GM18909 (cell line): ENCODE data around the gene UROC1.

Experiments used
- ATAC-seq: cut with Tn5 transposase; IDR thresholded peaks from one replicate; pipeline ENCODE4 v1.9.1; 2021; ENCODE audit warnings: mild to moderate bottlenecking; ENCODE audit not compliant: unreplicated experiment, poor library complexity

The UROC1 gene

GRCh38 chr3:126467611-126467955 lies 50.0 kb downstream of the UROC1 start:
- ATAC-seq, result no peak

GRCh38 chr3:126466886-126467610 lies 50.5 kb downstream of the UROC1 start:
- no peak for ATAC-seq

- ATAC-seq, result no peak
Measured at GRCh38 chr3:126465928-126466544, 51.5 kb downstream of the UROC1 start.

GRCh38 chr3:126464997-126465396 lies 52.6 kb downstream of the UROC1 start:
- no peak for ATAC-seq

- ATAC-seq, result no peak
Measured at GRCh38 chr3:126464494-126464893, 53.1 kb downstream of the UROC1 start.

GRCh38 chr3:126464093-126464492 lies 53.5 kb downstream of the UROC1 start:
- no peak for ATAC-seq

GRCh38 chr3:126463521-126463920 lies 54.1 kb downstream of the UROC1 start:
- no peak for ATAC-seq

- ATAC-seq, result no peak
Measured at GRCh38 chr3:126461450-126462070, 56.0 kb downstream of the UROC1 start.

GRCh38 chr3:126460381-126460780 lies 57.2 kb downstream of the UROC1 start:
- no peak for ATAC-seq

- ATAC-seq, result no peak
Measured at GRCh38 chr3:126459763-126460127, 57.8 kb downstream of the UROC1 start.

- no peak for ATAC-seq
Measured at GRCh38 chr3:126459111-126459762, 58.3 kb downstream of the UROC1 start.

GRCh38 chr3:126456766-126457388 lies 60.7 kb downstream of the UROC1 start:
- no peak for ATAC-seq

GRCh38 chr3:126456211-126456610 lies 61.4 kb downstream of the UROC1 start:
- ATAC-seq, result no peak

- ATAC-seq, result no peak
Measured at GRCh38 chr3:126454437-126455198, 63.0 kb downstream of the UROC1 start.

- no peak for ATAC-seq
Measured at GRCh38 chr3:126454025-126454424, 63.5 kb downstream of the UROC1 start.

GRCh38 chr3:126452213-126452612 lies 65.4 kb downstream of the UROC1 start:
- no peak for ATAC-seq

GRCh38 chr3:126451511-126451910 lies 66.1 kb downstream of the UROC1 start:
- no peak for ATAC-seq

GRCh38 chr3:126450744-126451143 lies 66.8 kb downstream of the UROC1 start:
- no peak for ATAC-seq

GRCh38 chr3:126450219-126450618 lies 67.4 kb downstream of the UROC1 start:
- ATAC-seq, result no peak

- no peak for ATAC-seq
Measured at GRCh38 chr3:126449621-126450051, 67.9 kb downstream of the UROC1 start.
